Measurements from ENCODE around the gene NRG3.

DNA sequence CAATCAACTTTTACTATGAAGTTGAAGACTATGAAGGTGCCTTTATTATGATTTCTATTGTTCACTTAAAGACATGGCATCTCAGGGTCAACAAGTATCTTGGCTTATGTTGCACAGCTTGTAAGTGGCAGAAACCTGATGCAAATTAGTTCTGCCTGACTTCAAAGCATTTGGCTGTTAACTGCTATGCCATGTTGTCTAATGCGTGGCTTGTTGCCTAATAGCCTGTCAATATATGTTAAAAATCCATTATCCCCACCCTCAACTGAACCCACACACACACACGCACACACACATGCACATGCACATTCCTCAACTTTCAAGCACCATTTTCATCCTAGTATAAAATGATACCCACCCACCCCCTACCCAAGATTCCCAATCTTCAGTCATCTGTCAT is 217.1 kb downstream of the NRG3 start:
- TF ChIP-seq, protein P1, sequence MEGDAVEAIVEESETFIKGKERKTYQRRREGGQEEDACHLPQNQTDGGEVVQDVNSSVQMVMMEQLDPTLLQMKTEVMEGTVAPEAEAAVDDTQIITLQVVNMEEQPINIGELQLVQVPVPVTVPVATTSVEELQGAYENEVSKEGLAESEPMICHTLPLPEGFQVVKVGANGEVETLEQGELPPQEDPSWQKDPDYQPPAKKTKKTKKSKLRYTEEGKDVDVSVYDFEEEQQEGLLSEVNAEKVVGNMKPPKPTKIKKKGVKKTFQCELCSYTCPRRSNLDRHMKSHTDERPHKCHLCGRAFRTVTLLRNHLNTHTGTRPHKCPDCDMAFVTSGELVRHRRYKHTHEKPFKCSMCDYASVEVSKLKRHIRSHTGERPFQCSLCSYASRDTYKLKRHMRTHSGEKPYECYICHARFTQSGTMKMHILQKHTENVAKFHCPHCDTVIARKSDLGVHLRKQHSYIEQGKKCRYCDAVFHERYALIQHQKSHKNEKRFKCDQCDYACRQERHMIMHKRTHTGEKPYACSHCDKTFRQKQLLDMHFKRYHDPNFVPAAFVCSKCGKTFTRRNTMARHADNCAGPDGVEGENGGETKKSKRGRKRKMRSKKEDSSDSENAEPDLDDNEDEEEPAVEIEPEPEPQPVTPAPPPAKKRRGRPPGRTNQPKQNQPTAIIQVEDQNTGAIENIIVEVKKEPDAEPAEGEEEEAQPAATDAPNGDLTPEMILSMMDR (IDR thresholded peaks at IDR 0.05; ENCODE audit: control extremely low read depth in 1 of 3, insufficient read depth in 1 of 3, low read depth in 1 of 3, low read length in 3 of 3): no peak
- TF ChIP-seq TAF1 (IDR thresholded peaks at IDR 0.05; ENCODE audit: low read depth, low read length) (no peak), HDAC2 (IDR thresholded peaks at IDR 0.05; ENCODE audit: borderline replicate concordance in 1 of 2, low read depth in 2 of 2, low read length in 2 of 2) (no peak), EP300 (IDR thresholded peaks at IDR 0.05; ENCODE audit: borderline replicate concordance in 1 of 2, low read depth in 2 of 2, low read length in 2 of 2) (no peak), EGR1 (IDR thresholded peaks at IDR 0.05; ENCODE audit: borderline replicate concordance, low read depth, low read length) (no peak), PHF8 (conservative IDR thresholded peaks at IDR 0.05; ENCODE audit: low read depth, low read length) (no peak), SP1 (IDR thresholded peaks at IDR 0.05; ENCODE audit: low read depth, low read length) (no peak), SIRT6 (IDR thresholded peaks at IDR 0.05; ENCODE audit: low read length) (no peak)
